HepG2 (cell line): Measurements from ENCODE around the gene HCK. TPM values are rescaled to one million over a fixed set of nuclear protein-coding genes. Genes with fewer than 3 reads are reported as not detected.
A peak's percentile ranks its signal among the peaks of the same experiment; 100 is the strongest.

Experiments used
- ATAC-seq: fragments of 200-7000 bp; cut with Tn5 transposase; 3 replicates; pipeline ENCODE4 v1.9.1; 2020; ENCODE audit warnings: mild to moderate bottlenecking, moderate library complexity
- BruUV-seq: library from RNA; stranded (reverse); fragments of 400-500 nt; replicated peaks from 2 replicates; lab custom pipeline; 2021; lab: Mats Ljungman, UMichigan
- CTCF ChIA-PET: fragments of 300-600 bp; formaldehyde crosslinking; extraction: SDS; loops from one replicate; lab custom pipeline; 2021; ENCODE audit warnings: low total read pairs, inconsistent platforms, low intra/inter-chr PET ratio; lab: Yijun Ruan, JAX
- POLR2A ChIA-PET: fragments of 350-600 bp; sonication (Branson Sonifier 250); formaldehyde crosslinking; loops from one replicate; lab custom pipeline; 2020; ENCODE audit warnings: antibody characterized with exemption, inconsistent platforms; lab: Yijun Ruan, JAX
- DNase-seq: peaks from one replicate; pipeline ENCODE4 v3.0.0-alpha.2; 2015; ENCODE audit warnings: low spot score
- FAIRE-seq: peaks from 3 replicates; lab custom pipeline; 2011; peaks lifted over from hg19 to GRCh38; lab: Jason Lieb, UNC
- H2AFZ ChIP-seq: one replicate; pipeline ENCODE4 v1.6.1; 2011; ENCODE audit warnings: low read length, inconsistent platforms
- H3K27ac ChIP-seq: fragments of 300-600 bp; 3 replicates; pipeline ENCODE4 v1.8.0; 2011; ENCODE audit warnings: mixed run types, mild to moderate bottlenecking, mixed read lengths, low read length, inconsistent platforms; ENCODE audit not compliant: insufficient read depth; ENCODE audit errors: extremely low read length
- H3K27me3 ChIP-seq, 2 experiments: fragments of 200-600 bp in 1 of 2; 2 replicates in 1 of 2; 3 replicates in 1 of 2; pipeline versions ENCODE4 v1.6.0 to v1.8.0; 2011; ENCODE audit warnings: low read length in 2 of 2, mild to moderate bottlenecking in 2 of 2, moderate library complexity in 2 of 2, inconsistent platforms in 1 of 2; ENCODE audit not compliant: insufficient read depth in 2 of 2, control insufficient read depth in 1 of 2
- H3K36me3 ChIP-seq, 2 experiments: fragments of 200-600 bp in 1 of 2; replicated peaks in 1 of 2; 2 replicates in 1 of 2; 3 replicates in 1 of 2; pipeline versions ENCODE4 v1.5.1 to v1.8.0; 2011; ENCODE audit warnings: low read length in 2 of 2, inconsistent platforms in 1 of 2; ENCODE audit not compliant: insufficient read depth in 2 of 2, control insufficient read depth in 1 of 2
- H3K4me1 ChIP-seq: 2 replicates; pipeline ENCODE4 v1.5.1; 2012; ENCODE audit warnings: low read length, inconsistent platforms; ENCODE audit not compliant: insufficient read depth
- H3K4me2 ChIP-seq: 2 replicates; pipeline ENCODE4 v1.6.0; 2011; ENCODE audit warnings: low read depth, low read length, inconsistent platforms
- H3K4me3 ChIP-seq, 3 experiments: fragments of 200-600 bp in 1 of 3; sonication (generic), shearing (Covaris generic) in 1 of 3; replicated peaks in 1 of 3; 2 replicates each; pipeline ENCODE4 v1.5.1; 2011 to 2016; ENCODE audit warnings: low read length in 3 of 3, inconsistent platforms in 2 of 3, low read depth in 2 of 3, mild to moderate bottlenecking in 2 of 3, control low read depth in 1 of 3, mixed read lengths in 1 of 3; ENCODE audit not compliant: insufficient read depth in 1 of 3
- H3K79me2 ChIP-seq: one replicate; pipeline ENCODE4 v1.6.1; 2011; ENCODE audit warnings: low read length, inconsistent platforms; ENCODE audit not compliant: insufficient read depth
- H3K9ac ChIP-seq: 2 replicates; pipeline ENCODE4 v1.6.0; 2011; ENCODE audit warnings: mild to moderate bottlenecking, low read depth, low read length, inconsistent platforms; ENCODE audit not compliant: insufficient read depth
- H3K9me3 ChIP-seq: 2 replicates; pipeline ENCODE4 v1.5.1; 2012; ENCODE audit warnings: mild to moderate bottlenecking, low read length
- H4K20me1 ChIP-seq: 2 replicates; pipeline ENCODE4 v1.6.0; 2011; ENCODE audit warnings: inconsistent platforms, mild to moderate bottlenecking, low read length, moderate library complexity; ENCODE audit not compliant: insufficient read depth
- CBX2 ChIP-seq, 2 experiments: fragments of 200-600 bp in 1 of 2; sonication (generic); formaldehyde crosslinking in 1 of 2; IDR thresholded peaks; 2 replicates each; pipeline versions ENCODE4 v1.7.0 to v1.8.1; 2018 to 2022; ENCODE audit warnings: low read depth in 2 of 2, low read length in 1 of 2, mild to moderate bottlenecking in 1 of 2, missing genetic modification reagents in 1 of 2
- ETV5 ChIP-seq: IDR thresholded peaks from 2 replicates; pipeline ENCODE4 v1.6.1; 2018; ENCODE audit warnings: missing biosample characterization, missing genetic modification reagents, inconsistent platforms, borderline replicate concordance
- HNF4G ChIP-seq, 2 experiments: sonication (generic) in 1 of 2; formaldehyde crosslinking in 1 of 2; IDR thresholded peaks; 2 replicates each; pipeline versions ENCODE4 v1.4.0 to v1.6.1; 2011 to 2020; ENCODE audit warnings: borderline replicate concordance in 2 of 2, low read depth in 2 of 2, mild to moderate bottlenecking in 2 of 2, low read length in 1 of 2, missing genetic modification reagents in 1 of 2, moderate library complexity in 1 of 2
- SNAPC2 ChIP-seq: sonication (generic); formaldehyde crosslinking; IDR thresholded peaks from 2 replicates; pipeline ENCODE4 v1.8.1; 2022; ENCODE audit warnings: mild to moderate bottlenecking, missing genetic modification reagents
- ZBTB26 ChIP-seq: IDR thresholded peaks from 2 replicates; pipeline ENCODE4 v1.6.1; 2016; ENCODE audit warnings: missing compliant biosample characterization, missing genetic modification reagents, borderline replicate concordance
- ZNF230 ChIP-seq: sonication (generic); formaldehyde crosslinking; IDR thresholded peaks from 2 replicates; pipeline ENCODE4 v1.4.0; 2020; ENCODE audit warnings: mild to moderate bottlenecking, missing genetic modification reagents
- ZNF24 ChIP-seq: fragments of 450-650 bp; IDR thresholded peaks from 2 replicates; pipeline ENCODE4 v1.6.1; 2017; ENCODE audit warnings: antibody characterized with exemption, mild to moderate bottlenecking
- ZNF329 ChIP-seq: sonication (generic); formaldehyde crosslinking; IDR thresholded peaks from 2 replicates; pipeline ENCODE4 v1.9.0; 2021; ENCODE audit warnings: low read depth, mild to moderate bottlenecking, missing genetic modification reagents
- ZNF343 ChIP-seq: sonication (generic); formaldehyde crosslinking; IDR thresholded peaks from 2 replicates; pipeline ENCODE4 v1.4.0; 2020; ENCODE audit warnings: mild to moderate bottlenecking, missing genetic modification reagents
- ZNF484 ChIP-seq: sonication (generic); formaldehyde crosslinking; IDR thresholded peaks from 2 replicates; pipeline ENCODE4 v1.5.1; 2020; ENCODE audit warnings: mild to moderate bottlenecking, low read depth, missing genetic modification reagents, borderline replicate concordance
- ZNF503 ChIP-seq: sonication (generic); formaldehyde crosslinking; IDR thresholded peaks from 2 replicates; pipeline ENCODE4 v1.4.0; 2020; ENCODE audit warnings: missing genetic modification reagents
- ZNF761 ChIP-seq: sonication (generic); formaldehyde crosslinking; conservative IDR thresholded peaks from 2 replicates; pipeline ENCODE4 v1.4.0; 2020; ENCODE audit warnings: mild to moderate bottlenecking, missing genetic modification reagents
- WGBS: methylation state at CpG from one replicate; pipeline ENCODE4 v1.1.6; 2017; ENCODE audit warnings: low lambda C conversion rate; 5-methylcytosine and 5-hydroxymethylcytosine counted together
- in situ Hi-C: cut with HindIII; loops from 2 replicates; pipeline ENCODE4 v1.10.0; 2017; ENCODE audit warnings: low pct_unique_long_range_greater_than_20kb; ENCODE audit not compliant: extremely low pct_ligation_motif_present
- intact Hi-C: fragments of 100-400 bp; cut with micrococcal nuclease; formaldehyde crosslinking; loops from one replicate; pipeline ENCODE4 v1.10.0; 2022; ENCODE audit not compliant: unreplicated experiment
- polyA plus RNA-seq, 8 experiments: library from polyadenylated mRNA; depleted of rRNA in 3 of 8; stranded (reverse) in 7 of 8; unstranded in 1 of 8; fragments of >200 nt; fragmentation: Illumina TruSeq in 4 of 8; extraction: Trizol in 4 of 8; gene quantifications; 2 replicates each; pipeline versions ENCODE4 v1.2.1 to v1.2.3, GENCODE V29; 2011 to 2016; ENCODE audit warnings: low read depth in 4 of 8, missing spikeins in 1 of 8, mixed read lengths in 1 of 8; ENCODE audit not compliant: insufficient read depth in 1 of 8
- total RNA-seq, 5 experiments: library from RNA; depleted of rRNA; stranded (reverse); fragments of >200 nt; fragmentation: Illumina TruSeq; extraction: Trizol; gene quantifications; 2 replicates each; pipeline ENCODE4 v1.2.3, GENCODE V29; 2016; ENCODE audit warnings: low read depth in 1 of 5
- TF ChIP-seq, protein P1 (sequence below): IDR thresholded peaks from 2 replicates; pipeline ENCODE4 v1.6.1; 2016
- TF ChIP-seq, protein P2 (sequence below): conservative IDR thresholded peaks from 2 replicates; pipeline ENCODE4 v1.6.1; 2018; ENCODE audit warnings: missing genetic modification reagents

The HCK gene
- total and polyA plus RNA-seq, 2 of the 13 experiments (the other 11 are each of a cell fraction or from before 2014, with no cell fraction given) = 0.04 TPM; not detected in 1

DNA sequence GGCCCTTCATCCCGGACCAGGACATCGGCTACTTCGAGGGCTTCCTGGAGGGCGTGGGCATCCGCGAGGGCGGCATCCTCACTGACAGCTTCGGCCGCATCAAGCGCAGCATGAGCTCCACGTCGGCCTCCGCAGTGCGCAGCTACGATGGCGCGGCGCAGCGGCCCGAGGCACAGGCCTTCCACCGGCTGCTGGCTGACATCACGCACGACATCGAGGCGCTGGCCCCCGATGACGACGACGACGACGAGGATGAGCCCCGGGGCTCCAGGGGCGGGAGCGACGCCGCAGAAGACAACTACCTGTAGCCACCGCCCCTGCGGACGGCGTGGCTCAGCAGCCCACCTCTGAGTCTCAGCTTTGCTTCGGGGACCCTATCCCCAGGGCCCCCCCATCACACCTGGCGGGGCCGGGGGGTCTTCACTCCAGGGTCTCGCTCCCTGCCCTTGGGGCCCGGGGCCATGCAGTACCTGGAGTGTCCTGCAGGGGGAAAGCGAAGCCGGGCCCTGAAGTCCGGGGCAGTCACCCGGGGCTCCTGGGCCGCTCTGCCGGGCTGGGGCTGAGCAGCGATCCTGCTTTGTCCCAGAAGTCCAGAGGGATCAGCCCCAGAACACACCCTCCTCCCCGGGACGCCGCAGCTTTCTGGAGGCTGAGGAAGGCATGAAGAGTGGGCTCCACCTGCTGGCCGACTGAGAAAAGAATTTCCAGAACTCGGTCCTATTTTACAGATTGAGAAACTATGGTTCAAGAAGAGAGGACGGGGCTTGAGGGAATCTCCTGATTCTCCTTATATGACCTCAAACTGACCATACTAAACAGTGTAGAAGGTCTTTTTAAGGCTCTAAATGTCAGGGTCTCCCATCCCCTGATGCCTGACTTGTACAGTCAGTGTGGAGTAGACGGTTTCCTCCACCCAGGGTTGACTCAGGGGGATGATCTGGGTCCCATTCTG is 20.8 kb upstream of the HCK start:
- H3K27me3 ChIP-seq = peaks cover 0 to 36% of the 10 kb centered on the region in 2 experiments; a peak in 3 of 5 replicates
- FAIRE-seq (peak; percentile 88), DNase-seq (peak; percentile 94), ATAC-seq (peak; percentile 97)
- ChIA-PET POLR2A (no interaction called here), CTCF (interaction anchor here (0.6 to 3.3 kb wide), 8 partner anchors 12 to 211 kb away, joined by 3 to 64 read pairs (median 6); partner anchors contain the start of gene PDRG1)
- peak overlapping the region in 1 of 3 experiments; percentile 24; a peak in 1 of 6 replicates for H3K4me3 ChIP-seq
- H3K27ac ChIP-seq = no peak overlapping the region
- no peak overlapping the region for H2AFZ ChIP-seq
- intact Hi-C loops = loop anchor here (1.0 to 5.0 kb wide), 5 partner anchors 13 to 208 kb away; partner anchors contain the start of gene PDRG1
- H3K4me1 ChIP-seq = peaks cover 23% of the 10 kb centered on the region
- H3K79me2 ChIP-seq = no peaks in the 10 kb centered on the region
- H3K9me3 ChIP-seq = no peaks in the 10 kb centered on the region
- no peaks in the 10 kb centered on the region for H4K20me1 ChIP-seq
- 18% methylated on average over 44 of the region's 59 CpGs for WGBS
- no TSS peak for BruUV-seq
- H3K36me3 ChIP-seq = no peaks in the 10 kb centered on the region
- no peak overlapping the region for H3K9ac ChIP-seq
- H3K4me2 ChIP-seq = peak overlapping the region; percentile 23
- in situ Hi-C loops = loop anchor here (5.0 kb wide), 1 partner anchor 209 kb away; no protein-coding TSS in a partner anchor
- TF ChIP-seq HNF4G (IDR thresholded peaks at IDR 0.05; ENCODE audit: borderline replicate concordance, low read depth, low read length) (no peak), HNF4G (CRISPR knock-in tag; IDR thresholded peaks at IDR 0.05; ENCODE audit: borderline replicate concordance, low read depth) (no peak), ZNF503 (CRISPR knock-in tag) (no peak), ZNF24 (0 out of 2 replicates have a peak, but pooled peaks have one; percentile 26), ZBTB26 (0 out of 2 replicates have a peak, but pooled peaks have one; percentile 62), ZNF230 (CRISPR knock-in tag) (0 out of 2 replicates have a peak, but pooled peaks have one; percentile 48), ETV5 (CRISPR knock-in tag) (no peak), SNAPC2 (CRISPR knock-in tag) (no peak), ZNF343 (CRISPR knock-in tag) (peak; percentile 89; the same call in 1 of the 2 replicates), CBX2 (IDR thresholded peaks at IDR 0.05; ENCODE audit: low read depth, low read length) (no peak), CBX2 (CRISPR knock-in tag; IDR thresholded peaks at IDR 0.05; ENCODE audit: low read depth) (no peak), ZNF484 (no peak), ZNF329 (CRISPR knock-in tag) (no peak), ZNF761 (CRISPR knock-in tag) (0 out of 2 replicates have a peak, but pooled peaks have one; percentile 40)
- TF ChIP-seq, protein P1, sequence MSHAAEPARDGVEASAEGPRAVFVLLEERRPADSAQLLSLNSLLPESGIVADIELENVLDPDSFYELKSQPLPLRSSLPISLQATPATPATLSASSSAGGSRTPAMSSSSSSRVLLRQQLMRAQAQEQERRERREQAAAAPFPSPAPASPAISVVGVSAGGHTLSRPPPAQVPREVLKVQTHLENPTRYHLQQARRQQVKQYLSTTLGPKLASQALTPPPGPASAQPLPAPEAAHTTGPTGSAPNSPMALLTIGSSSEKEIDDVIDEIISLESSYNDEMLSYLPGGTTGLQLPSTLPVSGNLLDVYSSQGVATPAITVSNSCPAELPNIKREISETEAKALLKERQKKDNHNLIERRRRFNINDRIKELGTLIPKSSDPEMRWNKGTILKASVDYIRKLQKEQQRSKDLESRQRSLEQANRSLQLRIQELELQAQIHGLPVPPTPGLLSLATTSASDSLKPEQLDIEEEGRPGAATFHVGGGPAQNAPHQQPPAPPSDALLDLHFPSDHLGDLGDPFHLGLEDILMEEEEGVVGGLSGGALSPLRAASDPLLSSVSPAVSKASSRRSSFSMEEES (CRISPR knock-in tag) = 0 out of 2 replicates have a peak, but pooled peaks have one; percentile 22
- TF ChIP-seq, protein P2, sequence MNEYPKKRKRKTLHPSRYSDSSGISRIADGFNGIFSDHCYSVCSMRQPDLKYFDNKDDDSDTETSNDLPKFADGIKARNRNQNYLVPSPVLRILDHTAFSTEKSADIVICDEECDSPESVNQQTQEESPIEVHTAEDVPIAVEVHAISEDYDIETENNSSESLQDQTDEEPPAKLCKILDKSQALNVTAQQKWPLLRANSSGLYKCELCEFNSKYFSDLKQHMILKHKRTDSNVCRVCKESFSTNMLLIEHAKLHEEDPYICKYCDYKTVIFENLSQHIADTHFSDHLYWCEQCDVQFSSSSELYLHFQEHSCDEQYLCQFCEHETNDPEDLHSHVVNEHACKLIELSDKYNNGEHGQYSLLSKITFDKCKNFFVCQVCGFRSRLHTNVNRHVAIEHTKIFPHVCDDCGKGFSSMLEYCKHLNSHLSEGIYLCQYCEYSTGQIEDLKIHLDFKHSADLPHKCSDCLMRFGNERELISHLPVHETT (CRISPR knock-in tag) = no peak
